Fibroblast of mammary gland (primary cell): Measurements from ENCODE around the gene FRMPD2.
"Not testable (repeated sequence)": the region's sequence is repeated elsewhere in the genome, so short reads cannot be mapped to it uniquely, and the experiment has no call there.

Source experiments
- DNase-seq: peaks from one replicate; pipeline ENCODE4 v3.0.0-alpha.2; 2010; ENCODE audit warnings: low read depth
- H3K4me3 ChIP-seq: 2 replicates; pipeline ENCODE4 v1.5.1; 2011; ENCODE audit warnings: low read depth, mild to moderate bottlenecking, low read length, moderate library complexity; ENCODE audit not compliant: control insufficient read depth

The FRMPD2 gene

DNA sequence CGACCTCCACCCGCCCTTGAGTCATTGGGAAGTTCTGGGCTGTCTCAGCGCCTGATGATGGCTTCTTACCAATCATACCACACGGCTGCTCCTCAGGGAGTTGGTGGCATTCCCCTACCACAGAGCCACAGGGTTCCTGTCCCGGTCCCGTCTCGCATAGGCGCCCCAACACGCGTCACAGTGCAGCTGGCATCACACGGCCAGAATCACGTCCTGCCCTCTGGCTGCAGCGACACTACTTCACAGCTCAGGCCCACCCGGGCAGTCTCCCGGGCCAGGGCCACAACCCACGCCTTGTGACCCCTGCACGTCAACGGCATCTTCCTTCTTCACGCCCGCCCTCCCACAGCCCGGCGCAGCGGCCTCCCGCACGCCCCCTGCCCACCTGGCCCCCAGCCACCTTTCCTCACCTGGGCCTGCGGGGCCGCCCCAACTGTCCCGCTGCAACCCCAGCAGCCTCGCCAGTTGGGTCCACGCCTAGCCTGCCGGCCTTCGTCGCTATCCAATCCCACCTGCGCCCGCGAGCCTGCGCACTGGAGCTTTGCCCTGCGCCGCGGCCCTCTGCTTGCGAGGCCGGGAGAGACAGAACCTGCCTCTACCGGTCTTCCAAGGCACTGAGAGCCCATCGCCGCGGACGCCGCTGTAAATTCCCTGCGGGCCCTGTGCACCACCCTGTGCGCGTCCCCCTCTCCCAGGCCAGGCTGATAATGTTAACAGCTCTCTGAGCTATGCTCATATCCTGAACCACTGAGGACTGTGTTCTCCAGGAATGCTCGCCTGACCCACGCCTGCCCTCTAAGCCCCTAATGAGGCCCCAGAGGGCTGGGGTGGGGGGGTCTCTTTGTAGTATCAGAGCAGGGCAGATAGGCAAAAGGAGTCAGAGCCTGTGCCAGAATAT, 134.3 kb downstream of the FRMPD2 start:
- not testable (repeated sequence) for H3K4me3 ChIP-seq

DNA sequence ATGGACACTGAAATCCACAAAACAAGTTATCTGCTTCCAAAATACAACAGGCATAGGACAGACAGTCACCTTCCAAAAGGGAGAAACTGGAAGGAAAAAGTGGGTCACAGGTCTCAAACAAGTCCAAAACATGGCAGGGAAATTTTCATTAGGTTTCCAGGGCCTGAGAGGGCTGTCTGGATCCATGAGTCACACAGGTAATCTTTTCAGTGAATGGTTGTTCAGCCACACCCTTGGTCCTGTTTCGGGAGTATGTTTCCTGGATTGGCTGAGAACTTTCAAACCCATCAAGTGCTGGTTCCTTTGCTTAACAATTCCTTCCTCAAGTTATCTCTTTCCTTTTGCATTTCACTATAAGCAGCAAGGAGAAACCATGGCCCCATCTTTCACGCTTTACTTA, 145.5 kb downstream of the FRMPD2 start:
- not testable (repeated sequence) for H3K4me3 ChIP-seq, DNase-seq

More for the DNA sequence above, 134.3 kb downstream of the FRMPD2 start:
- DNase-seq: not testable (repeated sequence)

DNA sequence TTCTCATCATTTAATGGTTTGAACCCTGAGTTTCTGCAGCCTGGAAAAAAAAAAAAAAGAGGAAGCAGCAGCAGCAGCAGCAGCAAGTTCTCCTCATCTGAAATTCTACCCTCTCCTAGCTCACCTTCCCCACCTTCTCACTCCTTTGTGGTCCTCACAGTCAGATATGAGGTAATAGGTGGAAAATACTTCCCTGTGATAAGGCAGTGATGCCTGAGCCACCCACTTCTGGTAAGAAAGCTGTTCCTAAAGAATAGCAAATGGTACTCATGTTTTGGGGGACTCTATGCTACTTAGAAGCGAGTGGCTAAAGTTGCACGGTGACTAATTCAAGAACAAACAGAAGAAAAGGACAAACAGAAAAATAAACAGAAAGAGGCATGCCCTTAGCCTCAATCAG, 148.2 kb downstream of the FRMPD2 start:
- DNase-seq, H3K4me3 ChIP-seq: not testable (repeated sequence)

DNA sequence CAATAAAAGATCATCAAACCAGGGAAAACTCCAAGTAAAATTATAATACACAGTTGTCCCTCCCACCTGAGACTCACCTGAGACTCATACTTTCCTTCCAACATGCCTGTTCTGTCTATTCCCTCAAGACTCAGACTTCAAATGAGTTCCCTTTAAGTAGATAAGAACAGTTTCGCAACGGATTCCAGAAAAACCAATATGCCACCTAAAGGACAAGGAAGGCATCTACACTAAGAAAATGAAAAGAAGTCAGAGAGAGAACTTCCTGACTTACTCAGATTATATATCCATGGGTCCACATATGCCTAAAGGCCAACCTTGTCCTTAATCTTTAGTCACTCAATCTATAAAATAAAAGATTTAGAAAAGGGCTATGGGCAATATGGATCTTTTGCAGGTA, 148.9 kb downstream of the FRMPD2 start:
- not testable (repeated sequence) for DNase-seq, H3K4me3 ChIP-seq

DNA sequence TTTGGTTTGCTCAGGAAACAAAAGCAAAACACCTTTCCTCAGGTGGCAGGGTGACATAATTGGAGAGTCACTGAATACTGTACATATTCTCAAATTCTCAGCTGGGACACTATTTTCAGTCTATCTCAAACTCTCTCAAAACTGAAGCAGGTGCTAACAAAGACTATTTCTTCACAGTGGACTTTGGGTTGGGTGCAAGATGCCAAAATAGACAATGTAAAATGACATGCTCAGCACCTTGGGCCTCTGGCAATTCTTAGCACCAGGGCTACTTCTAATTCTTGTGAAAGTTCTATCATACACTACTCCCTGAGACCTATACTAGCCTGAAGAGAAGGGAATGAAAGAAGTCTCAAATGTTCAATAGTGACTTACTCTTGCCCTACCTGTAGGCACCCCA, 151.9 kb downstream of the FRMPD2 start:
- not testable (repeated sequence) for DNase-seq

DNA sequence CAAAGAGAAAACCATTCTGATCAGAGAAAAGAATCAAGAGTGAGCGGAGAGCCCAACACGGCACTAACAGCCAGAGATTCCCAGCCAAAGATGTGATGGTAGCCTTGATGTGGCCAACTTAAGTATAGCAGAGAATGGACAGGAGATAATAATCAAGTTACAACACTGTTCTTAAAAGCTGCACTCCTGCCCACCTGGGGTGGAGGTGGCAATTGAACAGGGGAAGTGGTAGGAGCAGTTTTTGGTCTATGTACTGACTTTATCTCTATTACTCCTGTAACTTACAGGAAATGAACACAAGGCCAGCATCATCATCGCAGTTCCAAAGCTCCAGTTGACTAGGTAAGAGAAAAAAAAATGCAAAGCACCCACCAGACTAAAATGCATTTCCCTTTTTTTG, 164.2 kb downstream of the FRMPD2 start:
- not testable (repeated sequence) for DNase-seq, H3K4me3 ChIP-seq

More for the DNA sequence above, 151.9 kb downstream of the FRMPD2 start:
- H3K4me3 ChIP-seq: not testable (repeated sequence)
